Measurements from ENCODE around the gene XBP1.
"Not testable (repeated sequence)": the region's sequence is repeated elsewhere in the genome, so short reads cannot be mapped to it uniquely, and the experiment has no call there.

Gene XBP1

GRCh38 chr22:28791841-28792490, 8.4 kb downstream of the XBP1 start:
- DNase-seq: no peak

DNA sequence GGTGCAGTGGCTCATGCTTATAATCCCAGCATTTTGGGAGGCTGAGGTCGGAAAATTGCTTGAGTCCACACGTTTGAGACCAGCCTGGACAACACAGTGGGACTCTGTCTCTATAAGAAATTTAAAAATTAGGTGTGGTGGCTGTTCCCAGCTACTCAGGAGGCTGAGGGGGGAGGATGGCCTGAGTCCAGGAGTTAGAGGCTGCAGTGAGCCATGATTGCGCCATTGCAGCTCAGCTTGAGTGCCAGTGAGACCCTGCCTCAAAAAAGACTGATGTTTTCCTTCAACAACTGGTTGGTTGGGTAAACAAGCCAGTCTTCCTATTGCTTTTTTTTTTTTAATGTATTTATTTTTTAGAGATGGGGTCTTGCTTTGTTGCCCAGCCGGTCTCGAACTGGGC, 9.2 kb downstream of the XBP1 start:
- DNase-seq: no peak

DNA sequence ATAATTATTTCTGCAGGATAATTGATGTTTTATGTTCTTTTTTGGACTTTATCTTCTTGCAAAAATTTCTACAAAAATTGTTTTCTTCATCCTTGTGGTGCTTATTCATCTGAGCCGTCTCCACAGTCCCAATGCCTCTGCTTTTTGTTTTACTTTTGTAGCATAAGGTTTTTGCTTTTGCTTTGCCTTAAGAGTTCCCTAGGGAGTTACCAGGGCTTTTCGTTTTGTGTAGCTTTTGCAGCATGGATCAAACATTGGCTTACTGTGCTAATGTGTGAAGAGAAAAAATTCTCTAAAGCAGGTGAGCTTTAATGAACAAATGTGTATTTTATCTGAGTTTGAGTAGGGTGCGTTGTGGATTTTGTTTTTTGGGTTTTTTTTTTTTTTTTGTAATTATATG, 11.8 kb downstream of the XBP1 start:
- no peak for DNase-seq

GRCh38 chr22:28783786-28784671, 16.3 kb downstream of the XBP1 start:
- no peak for DNase-seq

- DNase-seq: no peak
Observed at GRCh38 chr22:28780296-28780695, 20.1 kb downstream of the XBP1 start.

DNA sequence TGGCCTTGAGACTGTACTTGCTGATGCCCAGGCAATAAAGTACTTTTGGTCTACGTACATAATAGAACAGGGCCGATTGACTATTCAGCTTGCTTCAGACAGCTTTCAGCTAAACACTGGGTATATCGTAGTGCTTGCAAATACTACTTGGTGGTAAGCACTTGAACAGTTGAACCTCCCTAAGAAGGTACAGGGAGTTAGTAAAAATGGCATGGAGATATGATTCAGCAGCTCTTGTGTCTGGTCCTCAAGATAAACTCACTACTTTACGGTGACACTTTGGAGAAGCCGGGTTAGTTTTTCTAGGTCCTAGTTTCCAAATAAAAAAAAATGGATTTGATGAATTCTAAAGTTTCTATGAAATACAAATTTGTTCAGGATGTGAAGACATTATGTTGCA, 20.5 kb downstream of the XBP1 start:
- DNase-seq: peak; percentile 65

- no peak for DNase-seq
Observed at GRCh38 chr22:28774378-28774777, 26.0 kb downstream of the XBP1 start.

DNA sequence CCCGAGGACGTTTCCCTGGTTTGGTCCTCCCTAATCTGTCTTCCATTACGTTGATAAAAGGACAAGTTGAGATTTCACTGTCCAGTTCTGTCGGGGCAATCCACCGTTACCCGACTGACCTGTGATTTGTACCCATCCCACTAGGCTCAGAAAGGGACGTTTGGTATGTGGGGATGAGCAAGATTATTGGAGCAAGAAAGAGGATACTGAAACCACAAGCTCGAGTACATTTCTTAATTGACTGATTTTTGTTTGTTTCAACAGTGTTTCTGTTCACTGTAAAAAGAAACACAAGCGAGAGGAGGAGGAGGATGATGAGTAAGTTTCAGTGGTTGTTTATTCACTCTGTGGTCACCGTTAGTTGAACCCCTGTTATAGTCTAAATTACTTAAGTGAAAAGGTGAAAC, 26.9 kb downstream of the XBP1 start:
- DNase-seq: no peak

- DNase-seq: peak; percentile 96
Observed at GRCh38 chr22:28772633-28773460, 27.5 kb downstream of the XBP1 start, which contains the start of gene CCDC117. TSS of gene CCDC117 (plus strand) at chr22:28772695. CDS start at chr22:28772850, 155 bp downstream.

DNA sequence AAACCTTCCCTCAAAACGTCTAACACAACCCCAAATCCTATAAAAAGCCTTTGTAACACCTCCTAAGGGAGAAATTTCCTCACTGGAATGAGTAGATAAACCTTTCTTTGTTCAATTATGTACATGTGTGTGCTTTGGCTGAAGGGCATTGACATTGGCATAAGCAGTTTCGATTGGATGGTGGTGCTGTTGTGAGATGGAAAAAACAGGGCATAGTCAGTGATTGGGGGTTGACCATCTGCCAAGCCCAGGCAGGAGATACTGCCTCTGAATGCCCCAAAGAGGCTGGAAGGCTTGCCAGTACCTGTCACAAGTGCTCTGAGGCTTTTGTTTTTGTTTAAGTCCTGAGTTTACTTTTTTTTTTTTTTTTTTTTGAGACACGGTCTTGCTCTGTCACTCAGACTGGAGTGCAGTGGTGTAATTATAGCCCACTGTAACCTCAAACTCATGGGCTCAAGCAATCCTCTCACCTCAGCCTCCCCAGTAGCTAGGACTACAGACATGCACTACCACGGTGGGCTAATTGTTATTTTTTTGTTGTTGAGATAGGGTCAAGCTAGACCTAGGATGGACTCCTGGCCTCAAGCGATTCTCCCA, 29.1 kb downstream of the XBP1 start:
- peak; percentile 27 for DNase-seq

GRCh38 chr22:28769394-28770085, 30.8 kb downstream of the XBP1 start:
- DNase-seq: no peak

DNA sequence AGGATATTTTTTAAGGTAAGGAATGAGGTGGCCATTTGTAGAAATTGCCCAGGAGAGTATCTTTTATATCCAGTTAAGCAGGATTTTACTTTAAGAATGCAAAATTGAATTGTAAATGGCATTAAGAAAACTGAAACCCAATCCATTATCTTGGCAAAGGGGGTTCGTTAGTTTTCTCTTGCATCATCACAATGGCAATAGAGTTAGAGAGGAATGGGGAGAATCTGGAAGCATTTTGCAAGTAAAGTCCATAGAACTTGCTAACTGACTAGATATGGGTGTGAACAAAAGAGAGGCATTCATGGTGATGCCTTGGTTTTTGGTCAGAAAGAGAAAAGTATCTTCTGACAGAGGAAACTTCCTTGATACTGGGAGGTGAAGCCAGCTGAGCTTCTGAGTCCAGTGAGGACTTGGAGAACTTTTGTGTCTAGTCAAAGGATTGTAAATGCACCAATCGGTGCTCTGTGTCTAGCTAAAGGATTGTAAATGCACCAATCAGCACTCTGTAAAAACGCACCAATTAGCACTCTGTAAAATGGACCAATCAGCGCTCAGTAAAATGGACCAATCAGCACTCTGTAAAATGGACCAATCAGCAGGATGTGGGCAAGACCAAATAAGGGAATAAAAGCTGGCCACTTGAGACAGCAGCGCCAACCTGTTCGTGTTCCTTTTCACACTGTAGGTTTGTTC, 31.5 kb downstream of the XBP1 start:
- DNase-seq: no peak

DNA sequence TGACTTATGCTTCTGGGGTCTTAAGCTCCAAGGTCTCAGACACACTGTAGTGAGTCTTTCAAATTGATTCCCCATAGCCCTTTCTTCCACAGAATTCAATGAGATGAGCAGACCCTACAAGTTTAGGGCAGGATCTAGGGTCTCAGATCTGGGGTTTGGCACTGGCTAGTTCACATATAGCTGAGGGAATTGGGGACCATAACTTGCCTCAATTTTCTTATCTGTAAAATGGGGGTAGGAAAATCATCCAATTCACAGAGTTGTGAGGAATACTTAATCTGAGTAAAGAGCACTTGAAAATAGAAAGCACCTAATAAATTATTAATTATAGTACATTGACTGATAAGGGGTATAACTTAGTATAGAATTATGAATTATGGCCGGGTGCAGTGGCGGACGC, 33.7 kb downstream of the XBP1 start:
- no peak for DNase-seq

DNA sequence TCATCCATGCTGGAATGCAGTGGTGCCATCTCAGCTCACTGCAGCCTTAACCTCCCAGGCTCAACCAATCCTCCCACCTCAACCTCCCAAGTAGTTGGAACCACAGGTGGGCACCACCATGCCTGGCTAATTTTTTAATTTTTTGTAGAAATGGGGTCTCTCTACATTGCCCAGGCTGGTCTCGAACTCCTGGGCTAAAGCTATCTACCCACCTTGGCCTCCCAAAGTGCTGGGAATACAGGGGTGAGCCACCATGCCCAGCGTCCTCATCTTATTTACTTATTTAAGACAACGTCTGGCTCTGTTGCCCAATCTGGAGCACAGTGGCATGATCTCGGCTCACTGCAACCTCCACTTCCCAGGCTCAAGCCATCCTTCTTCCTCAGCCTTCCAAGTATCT, 38.4 kb downstream of the XBP1 start:
- DNase-seq: not testable (repeated sequence)

DNA sequence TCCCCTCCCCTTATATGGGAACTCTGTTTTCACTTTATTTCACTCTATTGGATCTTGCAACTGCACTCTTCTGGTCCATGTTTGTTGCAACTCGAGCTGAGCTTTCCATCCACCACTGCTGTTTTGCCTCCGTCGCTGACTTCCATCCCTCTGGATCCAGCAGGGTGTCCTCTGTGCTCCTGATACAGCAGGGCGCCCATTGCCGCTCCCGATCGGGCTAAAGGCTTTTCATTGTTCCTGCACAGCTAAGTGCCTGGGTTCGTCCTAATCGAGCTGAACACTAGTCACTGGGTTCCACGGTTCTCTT, 39.0 kb downstream of the XBP1 start:
- DNase-seq: no peak

DNA sequence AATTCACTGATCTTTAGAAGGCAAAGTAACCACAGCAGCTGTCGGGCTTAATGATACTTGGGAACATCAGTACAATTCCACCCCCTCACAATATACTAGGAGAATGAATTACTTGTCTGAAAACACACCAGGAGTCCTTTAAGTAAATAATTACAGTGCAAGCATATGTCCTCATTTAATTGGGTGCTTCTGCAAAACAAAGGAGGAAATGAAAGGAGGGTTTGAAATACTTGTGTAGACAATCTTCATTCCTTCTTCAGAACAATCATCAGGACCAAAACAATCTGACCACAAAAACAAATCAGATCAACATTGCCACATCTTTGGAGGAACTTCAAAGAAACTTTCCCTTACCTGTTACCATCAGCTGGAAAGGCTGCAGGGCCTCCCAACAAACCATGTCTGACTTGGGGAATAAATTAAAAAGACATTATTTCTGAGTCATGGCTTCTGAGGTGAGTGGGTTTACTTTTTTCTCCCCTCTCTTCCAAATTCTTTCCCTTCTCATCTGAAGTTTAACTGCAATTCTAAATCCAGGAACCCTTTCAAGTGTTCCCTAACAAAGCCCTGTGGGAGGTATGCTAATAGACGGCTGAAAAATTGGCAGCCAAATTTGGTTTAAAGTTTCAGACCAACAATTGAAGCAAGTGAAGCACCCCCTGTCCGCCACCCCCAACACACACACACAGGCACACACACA, 40.4 kb downstream of the XBP1 start:
- DNase-seq: no peak

- DNase-seq: not testable (repeated sequence)
Observed at GRCh38 chr22:28754512-28754911, 45.9 kb downstream of the XBP1 start.

- no peak for DNase-seq
Observed at GRCh38 chr22:28750471-28750881, 49.9 kb downstream of the XBP1 start.

Measured in hematopoietic multipotent progenitor cell treated with erythropoietin and hydrocortisone succinate and interleukin-3 and kit ligand, for 8 days (in vitro differentiated cells).